GM12892 (cell line): ENCODE measurements around the gene NOMO2.
"Not testable (repeated sequence)": the region's sequence is repeated elsewhere in the genome, so short reads cannot be mapped to it uniquely, and the experiment has no call there.

ENCODE experiments used
- POLR2A ChIP-seq: IDR thresholded peaks from 2 replicates; pipeline ENCODE4 v1.6.1; 2011; ENCODE audit warnings: low read depth, low read length, control low read depth
- POLR2AphosphoS5 ChIP-seq: IDR thresholded peaks from 2 replicates; pipeline ENCODE4 v1.6.1; 2011; ENCODE audit warnings: low read depth, low read length, control low read depth

DNA sequence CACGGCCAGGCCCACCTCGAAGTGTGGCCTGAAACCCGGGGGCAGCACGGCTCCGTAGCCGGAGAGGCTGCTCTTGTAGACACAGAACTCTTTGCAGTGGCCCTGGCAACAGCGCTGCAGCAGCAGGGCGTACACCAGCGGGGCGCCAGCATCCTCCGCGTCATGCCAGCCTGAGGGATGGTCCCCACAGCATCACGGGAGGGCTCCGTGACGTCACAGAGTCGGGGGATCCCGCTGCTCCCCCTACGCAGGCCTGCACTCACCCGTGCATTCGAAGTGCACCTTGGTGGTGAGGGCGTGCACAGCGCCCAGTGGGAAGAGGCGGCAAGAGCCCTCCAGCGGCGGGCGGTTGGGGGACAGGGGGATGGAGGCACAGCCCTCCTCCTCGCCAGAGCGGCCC lies 179.2 kb downstream of the NOMO2 start:
- not testable (repeated sequence) for TF ChIP-seq POLR2A, POLR2AphosphoS5
